A673 (cell line): ENCODE measurements around the gene SEPTIN10. TPM values are rescaled to one million over a fixed set of nuclear protein-coding genes. Genes with fewer than 3 reads are reported as not detected.

Experiments used
- BruUV-seq: library from RNA; stranded (reverse); fragments of 400-500 nt; replicated peaks from 2 replicates; lab custom pipeline; 2021; lab: Mats Ljungman, UMichigan
- CTCF ChIA-PET: fragments of 300-600 bp; sonication (Branson Sonifier 250); formaldehyde crosslinking; loops from one replicate; lab custom pipeline; 2022; ENCODE audit warnings: antibody characterized with exemption; lab: Charles Lee
- POLR2A ChIA-PET: fragments of 300-600 bp; sonication (Branson Sonifier 250); formaldehyde crosslinking; loops from one replicate; lab custom pipeline; 2022; ENCODE audit warnings: antibody characterized with exemption; ENCODE audit not compliant: low non-redundant PET; lab: Charles Lee
- DNase-seq: peaks from one replicate; pipeline ENCODE4 v3.0.0-alpha.2; 2015; ENCODE audit warnings: low spot score
- H3K27ac ChIP-seq: fragments of 200-600 bp; sonication (generic); 2 replicates; pipeline ENCODE4 v1.5.1; 2016; ENCODE audit warnings: mixed run types, low read depth, mild to moderate bottlenecking, mixed read lengths, antibody characterized with exemption, low read length; ENCODE audit not compliant: poor library complexity, severe bottlenecking
- H3K27me3 ChIP-seq: fragments of 200-600 bp; sonication (generic); replicated peaks from 2 replicates; pipeline ENCODE4 v1.6.1; 2017; ENCODE audit warnings: mixed run types, low read depth, mild to moderate bottlenecking, mixed read lengths, antibody characterized with exemption, low read length; ENCODE audit not compliant: insufficient read depth, poor library complexity
- H3K36me3 ChIP-seq: fragments of 200-600 bp; sonication (generic); 2 replicates; pipeline ENCODE4 v1.6.1; 2016; ENCODE audit warnings: mixed run types, mild to moderate bottlenecking, mixed read lengths, antibody characterized with exemption, low read length; ENCODE audit not compliant: insufficient read depth, poor library complexity, severe bottlenecking
- H3K4me1 ChIP-seq: fragments of 200-600 bp; sonication (generic); 2 replicates; pipeline ENCODE4 v1.6.1; 2017; ENCODE audit warnings: mixed run types, mild to moderate bottlenecking, mixed read lengths, antibody characterized with exemption, low read length; ENCODE audit not compliant: insufficient read depth, poor library complexity, severe bottlenecking
- H3K4me3 ChIP-seq: fragments of 200-600 bp; sonication (generic); 2 replicates; pipeline ENCODE4 v1.5.1; 2016; ENCODE audit warnings: low read depth, mixed run types, mild to moderate bottlenecking, mixed read lengths, low read length; ENCODE audit not compliant: poor library complexity, severe bottlenecking
- H3K9me3 ChIP-seq: fragments of 200-600 bp; sonication (generic); 2 replicates; pipeline ENCODE4 v1.6.1; 2016; ENCODE audit warnings: mixed run types, low read depth, mild to moderate bottlenecking, mixed read lengths, antibody characterized with exemption, low read length; ENCODE audit not compliant: poor library complexity, severe bottlenecking
- CTCF ChIP-seq: fragments of 300-800, 200-600 bp; sonication (generic); conservative IDR thresholded peaks from 2 replicates; pipeline ENCODE4 v1.5.1; 2017; ENCODE audit warnings: low read depth, mild to moderate bottlenecking, antibody characterized with exemption, low read length, moderate library complexity, mixed read lengths
- EZH2 ChIP-seq: fragments of 200-600 bp; sonication (generic); IDR thresholded peaks from 2 replicates; pipeline ENCODE4 v1.6.1; 2017; ENCODE audit warnings: borderline replicate concordance, low read depth, mild to moderate bottlenecking, mixed read lengths, antibody characterized with exemption, low read length; ENCODE audit not compliant: poor library complexity, severe bottlenecking
- intact Hi-C: fragments of 100-400 bp; cut with micrococcal nuclease; formaldehyde crosslinking; loops from one replicate; pipeline ENCODE4 v1.10.0; 2022; ENCODE audit not compliant: unreplicated experiment
- total RNA-seq: library from RNA; stranded (reverse); gene quantifications from 2 replicates; pipeline ENCODE4 v1.2.3, GENCODE V29; 2021

Gene SEPTIN10
- total RNA-seq, 1 experiment from 2014 or later, result 118 TPM

- DNase-seq, result no peak
- Histone ChIP-seq H3K27ac (no peak overlapping the region), H3K27me3 (no peaks in the 10 kb centered on the region), H3K9me3 (no peaks in the 10 kb centered on the region), H3K36me3 (peaks cover 29% of the 10 kb centered on the region), H3K4me1 (peaks cover 12% of the 10 kb centered on the region), H3K4me3 (no peak overlapping the region)
- ChIA-PET CTCF (no interaction called here), POLR2A (no interaction called here)
- no peak for TF ChIP-seq CTCF
- no peak for TF ChIP-seq EZH2
- BruUV-seq, result no TSS peak
- intact Hi-C loops, result no loop called here
Observed at GRCh38 chr2:109562421-109562820, 51.3 kb downstream of the SEPTIN10 start.

GRCh38 chr2:109560265-109560664 is 53.5 kb downstream of the SEPTIN10 start:
- Histone ChIP-seq H3K9me3 (no peaks in the 10 kb centered on the region), H3K4me1 (peaks cover 12% of the 10 kb centered on the region), H3K27me3 (no peaks in the 10 kb centered on the region), H3K27ac (no peak overlapping the region), H3K4me3 (no peak overlapping the region), H3K36me3 (peaks cover 8% of the 10 kb centered on the region)
- TF ChIP-seq CTCF, result no peak
- no peak for TF ChIP-seq EZH2
- BruUV-seq, result no TSS peak
- intact Hi-C loops, result no loop called here
- CTCF ChIA-PET, result interaction anchor here (0.6 kb wide), 1 partner anchor 73 kb away, joined by 3 read pairs; no protein-coding TSS in a partner anchor
- no peak for DNase-seq
- POLR2A ChIA-PET, result no interaction called here

- ChIA-PET CTCF (no interaction called here), POLR2A (no interaction called here)
- BruUV-seq, result no TSS peak
- Histone ChIP-seq H3K4me3 (no peak overlapping the region), H3K9me3 (no peaks in the 10 kb centered on the region), H3K27ac (peak overlapping the region; percentile 28), H3K4me1 (peaks cover 12% of the 10 kb centered on the region), H3K27me3 (no peaks in the 10 kb centered on the region), H3K36me3 (no peaks in the 10 kb centered on the region)
- intact Hi-C loops, result no loop called here
- peak; percentile 83 for DNase-seq
- TF ChIP-seq EZH2, result no peak
- TF ChIP-seq CTCF, result no peak
Observed at GRCh38 chr2:109558076-109558882, 55.5 kb downstream of the SEPTIN10 start.
